Adrenal gland (tissue), 5 donors: Measurements from ENCODE around the gene SLC22A14.

ENCODE experiments used
- CTCF ChIP-seq, 6 experiments: fragments of 450-650 bp in 4 of 6; fragments of 200-600 bp in 2 of 6; sonication (generic) in 1 of 6; IDR thresholded peaks; 1 replicate in 5 of 6; 2 replicates in 1 of 6; pipeline versions ENCODE4 v1.5.1 to v1.8.0; 2016 to 2021; ENCODE audit warnings: antibody characterized with exemption in 6 of 6, mild to moderate bottlenecking in 2 of 6, moderate library complexity in 1 of 6
- POLR2A ChIP-seq, 2 donors: fragments of 450-650 bp; IDR thresholded peaks; one replicate each; pipeline ENCODE4 v1.6.1; 2017; ENCODE audit warnings: antibody characterized with exemption in 2 of 2, mild to moderate bottlenecking in 2 of 2, moderate library complexity in 1 of 2
- donor health status: DM: no; HTN: no; CAD: no.

- TF ChIP-seq CTCF (IDR thresholded peaks at IDR 0.05) (no peak), POLR2A (IDR thresholded peaks at IDR 0.05) (no peak)
These were observed 32.1 kb downstream of the SLC22A14 start for GRCh38 chr3:38314112-38314763.
